Mesendoderm (in vitro differentiated cells): ENCODE data around the gene TDRD10.

ENCODE experiments used
- DNase-seq: peaks from one replicate; pipeline ENCODE4 v3.0.0; 2013
- H2AK5ac ChIP-seq: 2 replicates; pipeline ENCODE4 v1.6.1; 2013; ENCODE audit warnings: low read length, inconsistent platforms
- H2BK120ac ChIP-seq: 2 replicates; pipeline ENCODE4 v1.6.1; 2013; ENCODE audit warnings: low read depth, mild to moderate bottlenecking, low read length, moderate library complexity, mixed read lengths
- H2BK15ac ChIP-seq: replicated peaks from 2 replicates; pipeline ENCODE4 v1.6.1; 2013; ENCODE audit warnings: low read depth, mild to moderate bottlenecking, moderate library complexity
- H2BK5ac ChIP-seq: 2 replicates; pipeline ENCODE4 v1.6.1; 2013; ENCODE audit warnings: low read length, inconsistent platforms
- H3K18ac ChIP-seq: 2 replicates; pipeline ENCODE4 v1.6.1; 2013; ENCODE audit warnings: mild to moderate bottlenecking, low read length, mixed read lengths
- H3K23ac ChIP-seq: one replicate; pipeline ENCODE4 v1.6.1; 2013; ENCODE audit warnings: low read length
- H3K27ac ChIP-seq: 2 replicates; pipeline ENCODE4 v1.5.1; 2013; ENCODE audit warnings: low read depth, mild to moderate bottlenecking, inconsistent platforms, low read length, moderate library complexity
- H3K27me3 ChIP-seq: 2 replicates; pipeline ENCODE4 v1.6.1; 2013; ENCODE audit warnings: low read length, control low read depth, mild to moderate bottlenecking, inconsistent platforms; ENCODE audit not compliant: insufficient read depth, poor library complexity
- H3K36me3 ChIP-seq: 2 replicates; pipeline ENCODE4 v1.6.1; 2013; ENCODE audit warnings: low read length, inconsistent platforms; ENCODE audit not compliant: control insufficient read depth, insufficient read depth
- H3K4ac ChIP-seq: one replicate; pipeline ENCODE4 v1.6.1; 2013; ENCODE audit warnings: low read depth, mild to moderate bottlenecking, low read length, moderate library complexity
- H3K4me1 ChIP-seq: 2 replicates; pipeline ENCODE4 v1.6.1; 2013; ENCODE audit warnings: low read depth, low read length, inconsistent platforms; ENCODE audit not compliant: control insufficient read depth
- H3K4me2 ChIP-seq: 2 replicates; pipeline ENCODE4 v1.6.1; 2013; ENCODE audit warnings: low read length
- H3K4me3 ChIP-seq: 2 replicates; pipeline ENCODE4 v1.5.1; 2013; ENCODE audit warnings: mild to moderate bottlenecking, low read length
- H3K56ac ChIP-seq: one replicate; pipeline ENCODE4 v1.6.1; 2013; ENCODE audit warnings: low read length
- H3K79me1 ChIP-seq: 2 replicates; pipeline ENCODE4 v1.6.1; 2013; ENCODE audit warnings: low read length, inconsistent platforms
- H3K79me2 ChIP-seq: 2 replicates; pipeline ENCODE4 v1.6.1; 2013; ENCODE audit warnings: mild to moderate bottlenecking, low read length; ENCODE audit not compliant: control insufficient read depth, insufficient read depth
- H3K9ac ChIP-seq: 2 replicates; pipeline ENCODE4 v1.6.1; 2013; ENCODE audit warnings: low read length, inconsistent platforms
- H4K5ac ChIP-seq: one replicate; pipeline ENCODE4 v1.6.1; 2013; ENCODE audit warnings: low read length
- H4K8ac ChIP-seq: one replicate; pipeline ENCODE4 v1.6.1; 2013; ENCODE audit warnings: low read depth, mild to moderate bottlenecking, control low read depth, low read length, moderate library complexity
- WGBS: extraction: QIAGEN DNeasy Blood & Tissue Kit; methylation state at CpG from one replicate; pipeline ENCODE4 v1.1.7; 2013; ENCODE audit warnings: low lambda C conversion rate, missing lambda C conversion rate; ENCODE audit not compliant: insufficient coverage; ENCODE audit errors: extremely low coverage; 5-methylcytosine and 5-hydroxymethylcytosine counted together

TDRD10 gene

GRCh38 chr1:154589780-154590179, 87.8 kb downstream of the TDRD10 start:
- DNase-seq, result no peak
- no peak overlapping the region for H4K5ac ChIP-seq
- no peak overlapping the region for H3K56ac ChIP-seq
- no peak overlapping the region for H3K4me2 ChIP-seq
- no peak overlapping the region for H2AK5ac ChIP-seq
- H3K18ac ChIP-seq, result no peak overlapping the region
- no peak overlapping the region for H4K8ac ChIP-seq
- H3K79me1 ChIP-seq, result no peaks in the 10 kb centered on the region
- H3K4ac ChIP-seq, result no peak overlapping the region
- H3K4me1 ChIP-seq, result no peaks in the 10 kb centered on the region
- H3K23ac ChIP-seq, result no peak overlapping the region
- H3K9ac ChIP-seq, result no peak overlapping the region
- no peak overlapping the region for H3K27ac ChIP-seq
- WGBS, result no CpG with 5 or more reads among the region's 10 CpGs
- peaks cover 29% of the 10 kb centered on the region for H3K36me3 ChIP-seq
- H3K79me2 ChIP-seq, result no peaks in the 10 kb centered on the region
- no peak overlapping the region for H2BK120ac ChIP-seq
- H3K27me3 ChIP-seq, result no peaks in the 10 kb centered on the region
- no peak overlapping the region for H3K4me3 ChIP-seq
- H2BK15ac ChIP-seq, result no peak overlapping the region
- H2BK5ac ChIP-seq, result no peak overlapping the region

GRCh38 chr1:154590756-154591155, 88.7 kb downstream of the TDRD10 start:
- H3K4me2 ChIP-seq, result no peak overlapping the region
- no peak overlapping the region for H3K18ac ChIP-seq
- H3K4ac ChIP-seq, result no peak overlapping the region
- DNase-seq, result no peak
- no peaks in the 10 kb centered on the region for H3K79me1 ChIP-seq
- no peak overlapping the region for H4K8ac ChIP-seq
- H2BK5ac ChIP-seq, result no peak overlapping the region
- H3K9ac ChIP-seq, result no peak overlapping the region
- no peak overlapping the region for H2AK5ac ChIP-seq
- no peak overlapping the region for H2BK120ac ChIP-seq
- no peaks in the 10 kb centered on the region for H3K79me2 ChIP-seq
- WGBS, result no CpG with 5 or more reads among the region's 5 CpGs
- no peaks in the 10 kb centered on the region for H3K4me1 ChIP-seq
- no peak overlapping the region for H2BK15ac ChIP-seq
- no peak overlapping the region for H3K23ac ChIP-seq
- no peaks in the 10 kb centered on the region for H3K27me3 ChIP-seq
- H3K4me3 ChIP-seq, result no peak overlapping the region
- H3K56ac ChIP-seq, result no peak overlapping the region
- H3K36me3 ChIP-seq, result peaks cover 26% of the 10 kb centered on the region
- no peak overlapping the region for H4K5ac ChIP-seq
- H3K27ac ChIP-seq, result no peak overlapping the region

- H3K79me2 ChIP-seq, result no peaks in the 10 kb centered on the region
- no peak overlapping the region for H3K4me2 ChIP-seq
- no peak overlapping the region for H3K4me3 ChIP-seq
- no peaks in the 10 kb centered on the region for H3K27me3 ChIP-seq
- no CpG with 5 or more reads among the region's 7 CpGs for WGBS
- no peak overlapping the region for H2BK120ac ChIP-seq
- no peak overlapping the region for H3K9ac ChIP-seq
- no peak for DNase-seq
- no peaks in the 10 kb centered on the region for H3K79me1 ChIP-seq
- no peak overlapping the region for H2BK5ac ChIP-seq
- no peak overlapping the region for H4K8ac ChIP-seq
- H2AK5ac ChIP-seq, result no peak overlapping the region
- no peak overlapping the region for H3K18ac ChIP-seq
- H3K4ac ChIP-seq, result no peak overlapping the region
- no peak overlapping the region for H2BK15ac ChIP-seq
- no peak overlapping the region for H3K27ac ChIP-seq
- no peaks in the 10 kb centered on the region for H3K4me1 ChIP-seq
- no peak overlapping the region for H4K5ac ChIP-seq
- no peak overlapping the region for H3K56ac ChIP-seq
- peaks cover 22% of the 10 kb centered on the region for H3K36me3 ChIP-seq
- H3K23ac ChIP-seq, result no peak overlapping the region
These were observed 89.2 kb downstream of the TDRD10 start for GRCh38 chr1:154591206-154591605.

GRCh38 chr1:154593390-154593789, 91.4 kb downstream of the TDRD10 start:
- no peak overlapping the region for H4K8ac ChIP-seq
- H4K5ac ChIP-seq, result no peak overlapping the region
- no peaks in the 10 kb centered on the region for H3K27me3 ChIP-seq
- no peak overlapping the region for H3K27ac ChIP-seq
- DNase-seq, result no peak
- H3K36me3 ChIP-seq, result peaks cover 23% of the 10 kb centered on the region
- no peak overlapping the region for H2BK15ac ChIP-seq
- no peak overlapping the region for H3K4me3 ChIP-seq
- peaks cover 4% of the 10 kb centered on the region for H3K79me1 ChIP-seq
- no peak overlapping the region for H3K4ac ChIP-seq
- no peak overlapping the region for H3K9ac ChIP-seq
- H2AK5ac ChIP-seq, result no peak overlapping the region
- no peak overlapping the region for H3K23ac ChIP-seq
- no peak overlapping the region for H3K56ac ChIP-seq
- no peak overlapping the region for H2BK120ac ChIP-seq
- no peak overlapping the region for H3K4me2 ChIP-seq
- H2BK5ac ChIP-seq, result no peak overlapping the region
- no peaks in the 10 kb centered on the region for H3K79me2 ChIP-seq
- peaks cover 2% of the 10 kb centered on the region for H3K4me1 ChIP-seq
- H3K18ac ChIP-seq, result no peak overlapping the region

GRCh38 chr1:154594811-154595210, 92.8 kb downstream of the TDRD10 start:
- Histone ChIP-seq H3K36me3 (peaks cover 16% of the 10 kb centered on the region), H3K4me2 (no peak overlapping the region), H4K5ac (no peak overlapping the region), H4K8ac (no peak overlapping the region), H3K23ac (no peak overlapping the region), H2BK120ac (no peak overlapping the region), H2BK5ac (no peak overlapping the region), H3K9ac (no peak overlapping the region), H3K4me3 (no peak overlapping the region), H3K4me1 (peaks cover 6% of the 10 kb centered on the region), H2AK5ac (no peak overlapping the region), H3K79me1 (peaks cover 8% of the 10 kb centered on the region), H3K18ac (no peak overlapping the region), H3K4ac (no peak overlapping the region), H3K56ac (no peak overlapping the region), H2BK15ac (no peak overlapping the region), H3K79me2 (peaks cover 4% of the 10 kb centered on the region), H3K27me3 (no peaks in the 10 kb centered on the region), H3K27ac (no peak overlapping the region)
- WGBS, result no CpG with 5 or more reads among the region's 7 CpGs
- no peak for DNase-seq

GRCh38 chr1:154595621-154596020, 93.6 kb downstream of the TDRD10 start:
- Histone ChIP-seq H3K9ac (no peak overlapping the region), H4K5ac (no peak overlapping the region), H3K36me3 (peaks cover 15% of the 10 kb centered on the region), H3K18ac (no peak overlapping the region), H3K4me2 (no peak overlapping the region), H3K4ac (no peak overlapping the region), H3K4me1 (peaks cover 6% of the 10 kb centered on the region), H3K23ac (no peak overlapping the region), H3K79me1 (peaks cover 9% of the 10 kb centered on the region), H3K27ac (no peak overlapping the region), H2BK5ac (no peak overlapping the region), H2BK15ac (no peak overlapping the region), H3K27me3 (no peaks in the 10 kb centered on the region), H2AK5ac (no peak overlapping the region), H2BK120ac (no peak overlapping the region), H3K79me2 (peaks cover 7% of the 10 kb centered on the region), H4K8ac (no peak overlapping the region), H3K56ac (no peak overlapping the region), H3K4me3 (no peak overlapping the region)
- DNase-seq, result no peak
- no CpG with 5 or more reads among the region's 1 CpG for WGBS
